Astrocyte (in vitro differentiated cells and primary cell): ENCODE measurements around the gene RAPGEF4.

Experiments used
- EZH2 ChIP-seq: IDR thresholded peaks from 2 replicates; pipeline ENCODE4 v1.6.1; 2012; ENCODE audit warnings: mild to moderate bottlenecking, low read length, inconsistent platforms; ENCODE audit not compliant: insufficient read depth
- TF ChIP-seq, protein P1 (sequence below): IDR thresholded peaks from 2 replicates; pipeline ENCODE4 v1.5.1; 2011; ENCODE audit warnings: low read depth, mild to moderate bottlenecking, inconsistent platforms, low read length, moderate library complexity; ENCODE audit not compliant: insufficient read depth

DNA sequence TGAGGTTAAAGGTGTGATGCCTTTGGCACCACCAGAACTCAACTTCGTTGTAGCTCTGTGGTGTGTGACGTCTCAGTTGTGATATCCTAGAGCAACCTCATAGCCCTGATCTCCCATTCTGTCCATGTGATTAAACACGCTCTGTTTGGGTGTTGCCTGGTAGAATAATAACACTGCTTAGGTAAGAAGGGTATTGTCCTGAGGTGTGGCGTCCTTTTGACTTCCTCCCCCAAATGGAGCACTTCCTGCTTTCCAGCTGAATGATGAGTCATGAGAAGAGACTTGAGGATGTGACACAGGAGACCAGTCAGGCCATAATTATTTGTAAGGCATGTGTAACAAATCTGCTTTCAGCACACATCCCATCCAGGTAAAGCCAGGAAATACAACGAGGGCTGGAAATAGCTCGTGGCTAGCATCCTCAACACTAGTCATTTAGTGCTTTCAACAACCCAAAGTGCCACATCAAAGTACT, 100.7 kb downstream of the RAPGEF4 start:
- TF ChIP-seq, protein P1, sequence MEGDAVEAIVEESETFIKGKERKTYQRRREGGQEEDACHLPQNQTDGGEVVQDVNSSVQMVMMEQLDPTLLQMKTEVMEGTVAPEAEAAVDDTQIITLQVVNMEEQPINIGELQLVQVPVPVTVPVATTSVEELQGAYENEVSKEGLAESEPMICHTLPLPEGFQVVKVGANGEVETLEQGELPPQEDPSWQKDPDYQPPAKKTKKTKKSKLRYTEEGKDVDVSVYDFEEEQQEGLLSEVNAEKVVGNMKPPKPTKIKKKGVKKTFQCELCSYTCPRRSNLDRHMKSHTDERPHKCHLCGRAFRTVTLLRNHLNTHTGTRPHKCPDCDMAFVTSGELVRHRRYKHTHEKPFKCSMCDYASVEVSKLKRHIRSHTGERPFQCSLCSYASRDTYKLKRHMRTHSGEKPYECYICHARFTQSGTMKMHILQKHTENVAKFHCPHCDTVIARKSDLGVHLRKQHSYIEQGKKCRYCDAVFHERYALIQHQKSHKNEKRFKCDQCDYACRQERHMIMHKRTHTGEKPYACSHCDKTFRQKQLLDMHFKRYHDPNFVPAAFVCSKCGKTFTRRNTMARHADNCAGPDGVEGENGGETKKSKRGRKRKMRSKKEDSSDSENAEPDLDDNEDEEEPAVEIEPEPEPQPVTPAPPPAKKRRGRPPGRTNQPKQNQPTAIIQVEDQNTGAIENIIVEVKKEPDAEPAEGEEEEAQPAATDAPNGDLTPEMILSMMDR: no peak
- no peak for TF ChIP-seq EZH2
